Myometrial cell (primary cell): ENCODE data around the gene TFAM. TPM values are rescaled to one million over a fixed set of nuclear protein-coding genes. Genes with fewer than 3 reads are reported as not detected.

Experiments
- total RNA-seq: library from RNA; depleted of rRNA; stranded (reverse); fragments of >200 nt; gene quantifications from 2 replicates; pipeline ENCODE4 v1.2.3, GENCODE V29; 2015

Gene TFAM
- total RNA-seq, result 10.8 and 13.0 TPM in 2 replicates

DNA sequence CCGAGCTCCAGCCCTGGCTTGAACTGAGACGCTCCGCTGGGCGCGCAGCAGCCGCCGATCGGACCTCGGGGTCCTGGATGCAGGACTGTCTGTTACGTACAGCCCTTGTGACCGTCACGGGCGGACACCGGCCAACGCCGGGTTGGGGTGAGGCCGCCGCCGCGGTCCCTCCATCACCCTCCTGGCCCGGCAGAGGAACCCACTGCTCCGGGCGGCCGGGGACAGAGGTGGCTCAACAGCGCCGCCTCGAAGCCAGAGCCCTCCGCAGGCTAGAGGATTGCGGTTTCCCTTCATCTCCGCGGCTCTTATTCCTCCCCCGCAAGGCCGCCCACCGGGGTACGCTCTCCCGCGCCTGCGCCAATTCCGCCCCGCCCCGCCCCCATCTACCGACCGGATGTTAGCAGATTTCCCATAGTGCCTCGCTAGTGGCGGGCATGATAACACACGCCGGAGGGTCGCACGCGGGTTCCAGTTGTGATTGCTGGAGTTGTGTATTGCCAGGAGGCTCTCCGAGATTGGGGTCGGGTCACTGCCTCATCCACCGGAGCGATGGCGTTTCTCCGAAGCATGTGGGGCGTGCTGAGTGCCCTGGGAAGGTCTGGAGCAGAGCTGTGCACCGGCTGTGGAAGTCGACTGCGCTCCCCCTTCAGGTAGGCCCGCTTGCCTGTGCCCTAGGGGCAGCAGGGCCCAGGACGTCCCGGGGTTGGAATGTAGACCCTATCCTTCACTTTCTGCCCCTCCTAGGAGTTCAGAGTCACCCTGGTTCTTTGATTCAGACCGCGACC lies at the start of gene TFAM:
Gene TFAM (plus strand): TSS at position 412 of the 785 bp plus-strand sequence. CDS start 138 bp downstream, at position 550.

Other genes starting within 250 kb of the TFAM start
- 1.4 and 1.9 TPM in 2 replicates for gene IPMK, start 117.5 kb upstream of the TFAM start, total RNA-seq
- 44.3 and 47.6 TPM in 2 replicates for gene CISD1, start 116.2 kb upstream of the TFAM start, total RNA-seq
- gene UBE2D1, start 50.4 kb upstream of the TFAM start, total RNA-seq, result 8.1 and 14.0 TPM in 2 replicates
- gene BICC1, start 127.5 kb downstream of the TFAM start, total RNA-seq, result 11.9 and 13.5 TPM in 2 replicates